ENCODE measurements around the gene GGTA1. TPM values are rescaled to one million over a fixed set of nuclear protein-coding genes. Genes with fewer than 3 reads are reported as not detected.

GGTA1 gene
- total RNA-seq, 1 donor from 2014 or later: not detected

GRCh38 chr9:121451586-121451985 lies 48.1 kb downstream of the GGTA1 start:
- TF ChIP-seq CTCF (conservative IDR thresholded peaks at IDR 0.05): no peak
- no peak for DNase-seq (ENCODE audit: low read depth, low spot score)
- Mint-ChIP-seq H3K4me3 (no peak overlapping the region), H3K27ac (ENCODE audit: unreplicated experiment) (no peak overlapping the region), H3K9me3 (no peaks in the 10 kb centered on the region), H3K4me1 (peaks cover 9% of the 10 kb centered on the region), H3K27me3 (ENCODE audit: low read depth) (peaks cover 3% of the 10 kb centered on the region), H3K36me3 (ENCODE audit: low read depth) (no peaks in the 10 kb centered on the region)

GRCh38 chr9:121450241-121450640 lies 49.4 kb downstream of the GGTA1 start:
- Mint-ChIP-seq H3K27me3 (ENCODE audit: low read depth) (peaks cover 15% of the 10 kb centered on the region), H3K4me3 (no peak overlapping the region), H3K4me1 (peaks cover 9% of the 10 kb centered on the region), H3K36me3 (ENCODE audit: low read depth) (no peaks in the 10 kb centered on the region), H3K27ac (ENCODE audit: unreplicated experiment) (no peak overlapping the region), H3K9me3 (no peaks in the 10 kb centered on the region)
- TF ChIP-seq CTCF (conservative IDR thresholded peaks at IDR 0.05): no peak
- no peak for DNase-seq (ENCODE audit: low read depth, low spot score)

- peaks cover 9% of the 10 kb centered on the region for H3K4me1 Mint-ChIP-seq
- H3K36me3 Mint-ChIP-seq (ENCODE audit: low read depth): no peaks in the 10 kb centered on the region
- no peak for TF ChIP-seq CTCF (conservative IDR thresholded peaks at IDR 0.05)
- no peak overlapping the region for H3K27ac Mint-ChIP-seq (ENCODE audit: unreplicated experiment)
- no peaks in the 10 kb centered on the region for H3K9me3 Mint-ChIP-seq
- DNase-seq (ENCODE audit: low read depth, low spot score): no peak
- no peak overlapping the region for H3K4me3 Mint-ChIP-seq
- H3K27me3 Mint-ChIP-seq (ENCODE audit: low read depth): peaks cover 18% of the 10 kb centered on the region
Measured at GRCh38 chr9:121449786-121450185, 49.9 kb downstream of the GGTA1 start.

- DNase-seq (ENCODE audit: low read depth, low spot score): no peak
- peaks cover 30% of the 10 kb centered on the region for H3K27me3 Mint-ChIP-seq (ENCODE audit: low read depth)
- no peak overlapping the region for H3K27ac Mint-ChIP-seq (ENCODE audit: unreplicated experiment)
- H3K4me1 Mint-ChIP-seq: no peaks in the 10 kb centered on the region
- no peak overlapping the region for H3K4me3 Mint-ChIP-seq
- no peaks in the 10 kb centered on the region for H3K36me3 Mint-ChIP-seq (ENCODE audit: low read depth)
- no peak for TF ChIP-seq CTCF (conservative IDR thresholded peaks at IDR 0.05)
- no peaks in the 10 kb centered on the region for H3K9me3 Mint-ChIP-seq
Measured at GRCh38 chr9:121447321-121447834, 52.3 kb downstream of the GGTA1 start.

- Mint-ChIP-seq H3K4me1 (no peaks in the 10 kb centered on the region), H3K9me3 (no peaks in the 10 kb centered on the region), H3K27ac (ENCODE audit: unreplicated experiment) (no peak overlapping the region), H3K27me3 (ENCODE audit: low read depth) (peaks cover 32% of the 10 kb centered on the region), H3K4me3 (no peak overlapping the region), H3K36me3 (ENCODE audit: low read depth) (no peaks in the 10 kb centered on the region)
- DNase-seq (ENCODE audit: low read depth, low spot score): no peak
- no peak for TF ChIP-seq CTCF (conservative IDR thresholded peaks at IDR 0.05)
Measured at GRCh38 chr9:121445986-121446385, 53.7 kb downstream of the GGTA1 start.

GRCh38 chr9:121443981-121444380 lies 55.7 kb downstream of the GGTA1 start:
- Mint-ChIP-seq H3K9me3 (no peaks in the 10 kb centered on the region), H3K4me1 (no peaks in the 10 kb centered on the region), H3K4me3 (no peak overlapping the region), H3K27me3 (ENCODE audit: low read depth) (peaks cover 37% of the 10 kb centered on the region), H3K36me3 (ENCODE audit: low read depth) (no peaks in the 10 kb centered on the region), H3K27ac (ENCODE audit: unreplicated experiment) (no peak overlapping the region)
- DNase-seq (ENCODE audit: low read depth, low spot score): no peak
- TF ChIP-seq CTCF (conservative IDR thresholded peaks at IDR 0.05): no peak
